Hepatocyte (in vitro differentiated cells): ENCODE data around the gene KLHDC1.

ENCODE experiments used
- EZH2 ChIP-seq: fragments of 200-600 bp; sonication (generic); IDR thresholded peaks from 2 replicates; pipeline ENCODE4 v1.6.1; 2016; ENCODE audit warnings: antibody characterized with exemption, mild to moderate bottlenecking, borderline replicate concordance
- TF ChIP-seq, protein P1 (sequence below): fragments of 200-600 bp; sonication (generic); IDR thresholded peaks from 2 replicates; pipeline ENCODE4 v1.5.1; 2016; ENCODE audit warnings: antibody characterized with exemption, mild to moderate bottlenecking; ENCODE audit not compliant: poor library complexity

DNA sequence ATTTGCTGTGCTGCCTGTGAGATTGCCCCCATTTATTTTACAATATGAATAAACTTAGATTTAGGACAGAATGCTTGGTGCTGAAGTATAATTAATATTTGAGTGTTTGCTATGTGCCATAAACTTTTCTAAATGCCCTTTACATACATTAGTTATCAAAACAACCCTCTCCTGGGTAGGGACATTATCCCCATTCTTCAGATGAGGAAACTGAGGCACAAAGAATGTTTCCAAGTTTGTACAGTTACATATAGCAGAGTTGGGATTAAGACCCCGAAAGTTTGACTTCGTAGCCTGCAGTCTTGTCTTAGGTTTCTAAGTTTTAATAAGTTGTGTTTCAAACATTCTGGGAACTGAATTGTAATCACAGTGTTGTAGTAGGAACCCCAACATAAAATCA, 93.4 kb downstream of the KLHDC1 start:
- TF ChIP-seq, protein P1, sequence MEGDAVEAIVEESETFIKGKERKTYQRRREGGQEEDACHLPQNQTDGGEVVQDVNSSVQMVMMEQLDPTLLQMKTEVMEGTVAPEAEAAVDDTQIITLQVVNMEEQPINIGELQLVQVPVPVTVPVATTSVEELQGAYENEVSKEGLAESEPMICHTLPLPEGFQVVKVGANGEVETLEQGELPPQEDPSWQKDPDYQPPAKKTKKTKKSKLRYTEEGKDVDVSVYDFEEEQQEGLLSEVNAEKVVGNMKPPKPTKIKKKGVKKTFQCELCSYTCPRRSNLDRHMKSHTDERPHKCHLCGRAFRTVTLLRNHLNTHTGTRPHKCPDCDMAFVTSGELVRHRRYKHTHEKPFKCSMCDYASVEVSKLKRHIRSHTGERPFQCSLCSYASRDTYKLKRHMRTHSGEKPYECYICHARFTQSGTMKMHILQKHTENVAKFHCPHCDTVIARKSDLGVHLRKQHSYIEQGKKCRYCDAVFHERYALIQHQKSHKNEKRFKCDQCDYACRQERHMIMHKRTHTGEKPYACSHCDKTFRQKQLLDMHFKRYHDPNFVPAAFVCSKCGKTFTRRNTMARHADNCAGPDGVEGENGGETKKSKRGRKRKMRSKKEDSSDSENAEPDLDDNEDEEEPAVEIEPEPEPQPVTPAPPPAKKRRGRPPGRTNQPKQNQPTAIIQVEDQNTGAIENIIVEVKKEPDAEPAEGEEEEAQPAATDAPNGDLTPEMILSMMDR, result no peak
- no peak for TF ChIP-seq EZH2
